ENCODE data around the gene PDE6C.

DNA sequence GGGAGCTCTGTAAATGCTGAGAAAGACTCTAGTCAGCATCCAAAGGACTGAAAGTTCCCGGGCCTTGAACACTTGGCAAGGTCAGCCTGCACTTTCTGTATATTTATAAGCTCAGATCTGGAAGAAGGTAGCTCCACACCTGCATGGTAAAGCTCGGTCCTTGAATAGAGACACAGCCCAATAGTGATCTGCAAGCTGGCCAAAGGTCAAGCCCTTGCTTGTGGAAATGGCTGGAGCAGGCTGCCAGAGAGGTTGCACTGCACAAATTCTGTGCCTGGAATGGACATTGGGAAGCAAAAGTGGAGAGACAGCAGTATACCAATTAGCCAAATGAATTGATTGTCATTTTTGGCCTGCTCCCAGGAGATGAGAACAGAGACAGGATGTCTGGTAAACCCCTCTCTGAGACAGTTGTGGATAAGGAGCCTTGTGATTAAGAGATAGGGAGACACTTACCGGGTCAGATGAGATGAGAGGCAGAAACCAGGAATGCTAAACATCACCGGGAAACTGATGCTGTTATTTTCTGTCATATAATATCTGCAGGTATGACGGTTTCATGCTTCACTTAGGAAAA lies 98.1 kb downstream of the PDE6C start:
- no peak for TF ChIP-seq EZH2 (IDR thresholded peaks at IDR 0.05)
- no peak for TF ChIP-seq POLR2AphosphoS5 (IDR thresholded peaks at IDR 0.05; ENCODE audit: borderline replicate concordance, low read depth, low read length)
- no peak for TF ChIP-seq FOXP2 (optimal IDR thresholded peaks at IDR 0.05; ENCODE audit: control extremely low read depth, extremely low read length, insufficient read depth)

Measured in SK-N-MC (cell line).